ENCODE data around the gene NLRC3. TPM values are rescaled to one million over a fixed set of nuclear protein-coding genes. Genes with fewer than 3 reads are reported as not detected.

NLRC3 gene
- total RNA-seq, 1 experiment from 2014 or later, result not detected

DNA sequence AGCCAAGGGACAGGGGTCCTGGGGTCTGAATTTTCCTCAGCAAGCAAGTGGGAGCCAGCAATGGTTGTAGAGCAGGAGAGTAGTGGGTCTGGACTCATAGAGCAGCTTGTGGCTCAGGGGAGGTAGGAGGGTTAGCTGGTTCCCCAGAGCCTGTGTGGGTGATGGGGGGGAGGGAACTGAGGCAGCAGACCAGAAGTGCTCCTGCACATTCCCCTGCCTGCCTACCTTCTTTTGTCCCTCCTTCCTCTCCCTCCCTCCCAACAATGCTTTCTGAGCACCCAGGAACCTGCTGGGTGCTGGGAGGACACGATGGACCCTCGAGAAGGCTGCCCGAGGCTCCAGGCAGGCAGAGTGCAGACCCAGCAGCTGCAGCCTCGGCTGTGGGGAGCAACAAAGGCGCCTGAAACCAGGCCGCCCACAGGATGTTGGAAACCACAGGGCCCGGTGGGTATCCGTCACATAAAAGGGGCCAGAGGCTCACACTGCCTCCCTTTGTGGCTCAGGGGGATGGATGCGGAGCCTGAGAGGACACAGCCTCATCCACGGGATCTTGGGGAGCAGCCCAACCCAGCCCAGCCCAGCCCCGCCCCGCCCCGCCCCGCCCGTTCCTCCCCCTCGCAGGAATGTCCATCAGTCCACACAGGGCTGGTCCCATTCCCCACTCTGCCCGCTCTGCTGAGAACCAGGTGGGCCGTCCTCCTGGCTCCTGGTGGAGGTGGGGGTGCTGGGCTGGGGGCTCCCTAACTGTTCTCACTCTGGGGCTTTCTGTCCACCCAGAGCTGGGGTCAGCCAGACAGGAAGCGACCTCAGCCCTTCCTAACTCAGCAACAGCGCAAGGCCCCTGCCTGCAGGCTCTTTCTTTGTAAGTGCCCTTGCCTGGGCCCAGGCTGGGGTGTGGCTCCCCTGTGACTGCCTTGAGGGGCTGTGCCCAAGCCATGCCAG, 1.7 kb upstream of the NLRC3 start:
- no peaks in the 10 kb centered on the region for H3K9me2 ChIP-seq (replicated peaks; ENCODE audit: low read length)
- intact Hi-C loops (cut with micrococcal nuclease), result no loop called here
- DNase-seq (no peak), ATAC-seq (peak; percentile 29; the same call in 1 of the 2 replicates)
- H2AFZ ChIP-seq (ENCODE audit: low read length), result no peak overlapping the region
- no peaks in the 10 kb centered on the region for H3F3A ChIP-seq (ENCODE audit: low read length, unreplicated experiment)
- H3K27ac ChIP-seq (ENCODE audit: low read length), result no peak overlapping the region
- no peaks in the 10 kb centered on the region for H3K79me2 ChIP-seq (ENCODE audit: low read length)
- CTCF ChIA-PET, result no interaction called here
- no peak overlapping the region for H3K9ac ChIP-seq (ENCODE audit: low read length)
- no peaks in the 10 kb centered on the region for H3K27me3 ChIP-seq (ENCODE audit: low read length)
- H3K4me3 ChIP-seq (ENCODE audit: low read length), result no peak overlapping the region
- H3K9me3 ChIP-seq (ENCODE audit: low read length), result no peaks in the 10 kb centered on the region
- no peaks in the 10 kb centered on the region for H3K4me1 ChIP-seq (ENCODE audit: insufficient read depth, low read length)
- no peak overlapping the region for H3K4me2 ChIP-seq (ENCODE audit: low read length)
- TF ChIP-seq EZH2 (IDR thresholded peaks at IDR 0.05; ENCODE audit: low read length, unreplicated experiment) (no peak), EZH2phosphoT487 (IDR thresholded peaks at IDR 0.05; ENCODE audit: borderline replicate concordance, low read length) (no peak)
- TF ChIP-seq, protein P1, sequence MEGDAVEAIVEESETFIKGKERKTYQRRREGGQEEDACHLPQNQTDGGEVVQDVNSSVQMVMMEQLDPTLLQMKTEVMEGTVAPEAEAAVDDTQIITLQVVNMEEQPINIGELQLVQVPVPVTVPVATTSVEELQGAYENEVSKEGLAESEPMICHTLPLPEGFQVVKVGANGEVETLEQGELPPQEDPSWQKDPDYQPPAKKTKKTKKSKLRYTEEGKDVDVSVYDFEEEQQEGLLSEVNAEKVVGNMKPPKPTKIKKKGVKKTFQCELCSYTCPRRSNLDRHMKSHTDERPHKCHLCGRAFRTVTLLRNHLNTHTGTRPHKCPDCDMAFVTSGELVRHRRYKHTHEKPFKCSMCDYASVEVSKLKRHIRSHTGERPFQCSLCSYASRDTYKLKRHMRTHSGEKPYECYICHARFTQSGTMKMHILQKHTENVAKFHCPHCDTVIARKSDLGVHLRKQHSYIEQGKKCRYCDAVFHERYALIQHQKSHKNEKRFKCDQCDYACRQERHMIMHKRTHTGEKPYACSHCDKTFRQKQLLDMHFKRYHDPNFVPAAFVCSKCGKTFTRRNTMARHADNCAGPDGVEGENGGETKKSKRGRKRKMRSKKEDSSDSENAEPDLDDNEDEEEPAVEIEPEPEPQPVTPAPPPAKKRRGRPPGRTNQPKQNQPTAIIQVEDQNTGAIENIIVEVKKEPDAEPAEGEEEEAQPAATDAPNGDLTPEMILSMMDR (conservative IDR thresholded peaks at IDR 0.05; ENCODE audit: low read depth, low read length), result no peak
- no peaks in the 10 kb centered on the region for H4K20me1 ChIP-seq (ENCODE audit: low read length)
- no peaks in the 10 kb centered on the region for H3K36me3 ChIP-seq (ENCODE audit: low read depth, low read length)
- BruUV-seq (replicated peaks), result no TSS peak
- POLR2A ChIA-PET (ENCODE audit: unreplicated experiment), result no interaction called here

DNA sequence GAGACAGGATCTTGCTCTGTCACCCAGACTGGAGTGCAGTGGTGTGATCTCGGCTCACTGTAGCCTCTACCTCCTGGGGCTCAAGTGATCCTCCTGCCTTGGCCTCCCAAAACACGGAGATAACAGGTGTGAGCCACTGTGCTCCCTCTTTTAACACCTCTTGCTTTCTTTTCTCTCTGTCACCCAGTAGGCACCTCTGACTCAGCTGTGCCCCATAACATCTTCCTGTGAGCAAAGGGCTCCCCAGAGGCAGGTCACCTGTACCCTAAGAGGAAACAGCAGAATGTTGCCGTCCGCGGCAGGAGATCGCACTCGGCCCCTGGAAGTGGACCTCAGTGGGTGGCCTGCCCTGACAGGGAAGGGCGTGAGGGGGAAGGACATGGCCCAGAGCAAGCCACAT, 918 bp upstream of the NLRC3 start:
- TF ChIP-seq, protein P1 (conservative IDR thresholded peaks at IDR 0.05; ENCODE audit: low read depth, low read length), result no peak
- TF ChIP-seq EZH2 (IDR thresholded peaks at IDR 0.05; ENCODE audit: low read length, unreplicated experiment) (no peak), EZH2phosphoT487 (IDR thresholded peaks at IDR 0.05; ENCODE audit: borderline replicate concordance, low read length) (no peak)
- Histone ChIP-seq H3K79me2 (ENCODE audit: low read length) (no peaks in the 10 kb centered on the region), H3K4me1 (ENCODE audit: insufficient read depth, low read length) (no peaks in the 10 kb centered on the region), H3K27ac (ENCODE audit: low read length) (no peak overlapping the region), H3K9me2 (replicated peaks; ENCODE audit: low read length) (no peaks in the 10 kb centered on the region), H3K36me3 (ENCODE audit: low read depth, low read length) (no peaks in the 10 kb centered on the region), H2AFZ (ENCODE audit: low read length) (no peak overlapping the region), H4K20me1 (ENCODE audit: low read length) (no peaks in the 10 kb centered on the region), H3K4me3 (ENCODE audit: low read length) (no peak overlapping the region), H3K9ac (ENCODE audit: low read length) (no peak overlapping the region), H3K9me3 (ENCODE audit: low read length) (no peaks in the 10 kb centered on the region), H3K27me3 (ENCODE audit: low read length) (no peaks in the 10 kb centered on the region), H3F3A (ENCODE audit: low read length, unreplicated experiment) (no peaks in the 10 kb centered on the region), H3K4me2 (ENCODE audit: low read length) (no peak overlapping the region)
- CTCF ChIA-PET, result no interaction called here
- DNase-seq (no peak), ATAC-seq (no peak)
- intact Hi-C loops (cut with micrococcal nuclease), result no loop called here
- BruUV-seq (replicated peaks), result no TSS peak
- POLR2A ChIA-PET (ENCODE audit: unreplicated experiment), result no interaction called here

GRCh38 chr16:3576211-3576610, 992 bp downstream of the NLRC3 start:
- Histone ChIP-seq H3K4me1 (ENCODE audit: insufficient read depth, low read length) (no peaks in the 10 kb centered on the region), H3F3A (ENCODE audit: low read length, unreplicated experiment) (no peaks in the 10 kb centered on the region), H3K4me3 (ENCODE audit: low read length) (no peak overlapping the region), H3K9me2 (replicated peaks; ENCODE audit: low read length) (no peaks in the 10 kb centered on the region), H2AFZ (ENCODE audit: low read length) (no peak overlapping the region), H3K9me3 (ENCODE audit: low read length) (no peaks in the 10 kb centered on the region), H3K27me3 (ENCODE audit: low read length) (no peaks in the 10 kb centered on the region), H3K9ac (ENCODE audit: low read length) (no peak overlapping the region), H4K20me1 (ENCODE audit: low read length) (no peaks in the 10 kb centered on the region), H3K27ac (ENCODE audit: low read length) (no peak overlapping the region), H3K4me2 (ENCODE audit: low read length) (no peak overlapping the region), H3K36me3 (ENCODE audit: low read depth, low read length) (no peaks in the 10 kb centered on the region), H3K79me2 (ENCODE audit: low read length) (no peaks in the 10 kb centered on the region)
- ChIA-PET POLR2A (ENCODE audit: unreplicated experiment) (no interaction called here), CTCF (no interaction called here)
- BruUV-seq (replicated peaks), result no TSS peak
- TF ChIP-seq, protein P1 (conservative IDR thresholded peaks at IDR 0.05; ENCODE audit: low read depth, low read length), result no peak
- TF ChIP-seq EZH2phosphoT487 (IDR thresholded peaks at IDR 0.05; ENCODE audit: borderline replicate concordance, low read length) (no peak), EZH2 (IDR thresholded peaks at IDR 0.05; ENCODE audit: low read length, unreplicated experiment) (no peak)
- intact Hi-C loops (cut with micrococcal nuclease), result no loop called here
- ATAC-seq (no peak), DNase-seq (no peak)

All from PC-3 (cell line).